CD4-positive, alpha-beta T cell (primary cell): ENCODE results near the gene FEM1C. TPM values are rescaled to one million over a fixed set of nuclear protein-coding genes. Genes with fewer than 3 reads are reported as not detected.

Experiments
- ATAC-seq: fragments of 200-7000 bp; cut with Tn5 transposase; one replicate; pipeline ENCODE4 v1.10.0; 2022; ENCODE audit warnings: mild to moderate bottlenecking; ENCODE audit not compliant: poor library complexity
- CTCF ChIA-PET: fragments of 350-600 bp; sonication (Branson Sonifier 250); formaldehyde crosslinking; loops from one replicate; lab custom pipeline; 2021; ENCODE audit warnings: antibody characterized with exemption, inconsistent platforms; lab: Charles Lee
- POLR2A ChIA-PET: fragments of 350-600 bp; sonication (Branson Sonifier 250); formaldehyde crosslinking; loops from one replicate; lab custom pipeline; 2021; ENCODE audit warnings: antibody characterized with exemption, inconsistent platforms; lab: Charles Lee
- DNase-seq, 14 experiments: peaks; one replicate each; pipeline ENCODE4 v3.0.0-alpha.2; 2013 to 2020; ENCODE audit warnings: mixed read lengths in 2 of 14
- H3K27ac ChIP-seq, 2 donors: one replicate each; pipeline versions ENCODE4 v1.5.1 to v1.7.0; 2013; ENCODE audit warnings: low read length in 2 of 2, low read depth in 1 of 2, mild to moderate bottlenecking in 1 of 2
- H3K27me3 ChIP-seq, 2 experiments: 1 replicate in 1 of 2; 2 replicates in 1 of 2; pipeline versions ENCODE4 v1.6.1 to v1.7.0; 2013; ENCODE audit warnings: low read length in 2 of 2, control low read depth in 1 of 2, mild to moderate bottlenecking in 1 of 2, moderate library complexity in 1 of 2; ENCODE audit not compliant: insufficient read depth in 2 of 2, control insufficient read depth in 1 of 2
- H3K36me3 ChIP-seq: one replicate; pipeline ENCODE4 v1.6.1; 2013; ENCODE audit warnings: low read length, control low read depth; ENCODE audit not compliant: insufficient read depth
- H3K4me1 ChIP-seq: one replicate; pipeline ENCODE4 v1.6.1; 2013; ENCODE audit warnings: low read length, control low read depth; ENCODE audit not compliant: insufficient read depth
- H3K4me3 ChIP-seq: one replicate; pipeline ENCODE4 v1.5.1; 2013; ENCODE audit warnings: mild to moderate bottlenecking, low read length, moderate library complexity
- H3K9me3 ChIP-seq, 2 experiments: 1 replicate in 1 of 2; 2 replicates in 1 of 2; pipeline versions ENCODE4 v1.6.1 to v1.7.0; 2013; ENCODE audit warnings: low read length in 2 of 2, mild to moderate bottlenecking in 2 of 2, control low read depth in 1 of 2, moderate library complexity in 1 of 2; ENCODE audit not compliant: control insufficient read depth in 1 of 2, insufficient read depth in 1 of 2
- H3K27ac Mint-ChIP-seq: one replicate; pipeline ENCODE4 v1.8.0; 2020; ENCODE audit warnings: mixed read lengths
- H3K27me3 Mint-ChIP-seq: one replicate; pipeline ENCODE4 v1.8.0; 2021; ENCODE audit warnings: mixed read lengths
- H3K36me3 Mint-ChIP-seq: one replicate; pipeline ENCODE4 v1.8.0; 2021; ENCODE audit warnings: low read depth, mixed read lengths
- H3K4me1 Mint-ChIP-seq: one replicate; pipeline ENCODE4 v1.8.0; 2021; ENCODE audit warnings: low read depth, mixed read lengths
- H3K4me3 Mint-ChIP-seq: one replicate; pipeline ENCODE4 v1.8.0; 2020; ENCODE audit warnings: mild to moderate bottlenecking, mixed read lengths
- H3K9me3 Mint-ChIP-seq: one replicate; pipeline ENCODE4 v1.8.0; 2020; ENCODE audit warnings: mixed read lengths
- CTCF ChIP-seq: fragments of 200-600 bp; IDR thresholded peaks from one replicate; pipeline ENCODE4 v1.8.0; 2022; ENCODE audit warnings: antibody characterized with exemption, mild to moderate bottlenecking
- intact Hi-C, 2 experiments: fragments of 100-400 bp; cut with DNase I in 1 of 2; cut with micrococcal nuclease in 1 of 2; formaldehyde crosslinking; loops; one replicate each; pipeline versions ENCODE4 v1.15.1 to v1.9.0; 2023 to 2025; cut with DNase I, micrococcal nuclease
- total RNA-seq, 174 experiments: library from RNA in 2 of 174; stranded (reverse) in 2 of 174; gene quantifications; one replicate each; pipeline ENCODE4 v1.2.3 and lab custom pipeline; 2021 to 2026

FEM1C gene
- total RNA-seq, 2 experiments from 2014 or later, result 43.3 to 44.2 TPM

- Histone ChIP-seq H3K36me3 (no peaks in the 10 kb centered on the region), H3K27ac (no peak overlapping the region), H3K9me3 (no peaks in the 10 kb centered on the region), H3K4me1 (no peaks in the 10 kb centered on the region), H3K27me3 (no peaks in the 10 kb centered on the region), H3K4me3 (no peak overlapping the region)
- Mint-ChIP-seq H3K36me3 (no peaks in the 10 kb centered on the region), H3K27ac (no peak overlapping the region), H3K4me3 (no peak overlapping the region), H3K4me1 (no peaks in the 10 kb centered on the region), H3K27me3 (peaks cover 5% of the 10 kb centered on the region), H3K9me3 (no peaks in the 10 kb centered on the region)
- TF ChIP-seq CTCF, result no peak
- ChIA-PET CTCF (no interaction called here), POLR2A (no interaction called here)
- DNase-seq (no peak), ATAC-seq (no peak)
- intact Hi-C loops, result no loop called here
Measured at GRCh38 chr5:115511632-115512031, 32.9 kb downstream of the FEM1C start.

GRCh38 chr5:115510145-115510645 is 34.4 kb downstream of the FEM1C start:
- CTCF ChIA-PET, result interaction anchor here (1.1 kb wide), 1 partner anchor 9 kb away, joined by 6 read pairs; no protein-coding TSS in a partner anchor

GRCh38 chr5:115509547-115509946 is 35.0 kb downstream of the FEM1C start:
- DNase-seq (no peak), ATAC-seq (no peak)
- H3K4me3 Mint-ChIP-seq, result no peak overlapping the region
- intact Hi-C loops, result no loop called here
- Histone ChIP-seq H3K36me3 (no peaks in the 10 kb centered on the region), H3K27me3 (no peaks in the 10 kb centered on the region), H3K4me1 (no peaks in the 10 kb centered on the region), H3K4me3 (no peak overlapping the region), H3K27ac (no peak overlapping the region), H3K9me3 (no peaks in the 10 kb centered on the region)
- no peak overlapping the region for H3K27ac Mint-ChIP-seq
- no peaks in the 10 kb centered on the region for H3K36me3 Mint-ChIP-seq
- peaks cover 5% of the 10 kb centered on the region for H3K27me3 Mint-ChIP-seq
- ChIA-PET CTCF (interaction anchor here (1.1 kb wide), 1 partner anchor 9 kb away, joined by 6 read pairs; no protein-coding TSS in a partner anchor), POLR2A (no interaction called here)
- no peaks in the 10 kb centered on the region for H3K9me3 Mint-ChIP-seq
- TF ChIP-seq CTCF, result no peak
- no peaks in the 10 kb centered on the region for H3K4me1 Mint-ChIP-seq

More at GRCh38 chr5:115510145-115510645, 34.4 kb downstream of the FEM1C start:
- no peaks in the 10 kb centered on the region for H3K9me3 ChIP-seq
- Mint-ChIP-seq H3K9me3 (no peaks in the 10 kb centered on the region), H3K27me3 (peaks cover 5% of the 10 kb centered on the region), H3K36me3 (no peaks in the 10 kb centered on the region), H3K4me3 (no peak overlapping the region), H3K27ac (no peak overlapping the region), H3K4me1 (no peaks in the 10 kb centered on the region)
- DNase-seq (no peak), ATAC-seq (no peak)
- no peaks in the 10 kb centered on the region for H3K36me3 ChIP-seq
- TF ChIP-seq CTCF, result no peak
- H3K27me3 ChIP-seq, result no peaks in the 10 kb centered on the region
- POLR2A ChIA-PET, result no interaction called here
- intact Hi-C loops, result no loop called here
- no peak overlapping the region for H3K4me3 ChIP-seq
- H3K27ac ChIP-seq, result no peak overlapping the region
- no peaks in the 10 kb centered on the region for H3K4me1 ChIP-seq
